GM13977 (cell line): ENCODE results near the gene REST.
"Not testable (repeated sequence)": the region's sequence is repeated elsewhere in the genome, so short reads cannot be mapped to it uniquely, and the experiment has no call there.

Experiments used
- DNase-seq: peaks from one replicate; pipeline ENCODE4 v3.0.0; 2012; ENCODE audit warnings: low spot score
- in situ Hi-C: fragments of 300-500 bp; cut with MboI; formaldehyde crosslinking; loops from one replicate; pipeline ENCODE4 v1.12.0; 2022; ENCODE audit warnings: low sequenced_read_pairs, low pct_unique_long_range_greater_than_20kb, mixed read lengths, inconsistent platforms; ENCODE audit not compliant: unreplicated experiment
- TF ChIP-seq, protein P1 (sequence below): IDR thresholded peaks from 2 replicates; pipeline ENCODE4 v1.5.1; 2012; ENCODE audit warnings: mild to moderate bottlenecking, control low read depth; ENCODE audit not compliant: insufficient read depth; ENCODE audit errors: extremely low read depth, missing control alignments

The REST gene

DNA sequence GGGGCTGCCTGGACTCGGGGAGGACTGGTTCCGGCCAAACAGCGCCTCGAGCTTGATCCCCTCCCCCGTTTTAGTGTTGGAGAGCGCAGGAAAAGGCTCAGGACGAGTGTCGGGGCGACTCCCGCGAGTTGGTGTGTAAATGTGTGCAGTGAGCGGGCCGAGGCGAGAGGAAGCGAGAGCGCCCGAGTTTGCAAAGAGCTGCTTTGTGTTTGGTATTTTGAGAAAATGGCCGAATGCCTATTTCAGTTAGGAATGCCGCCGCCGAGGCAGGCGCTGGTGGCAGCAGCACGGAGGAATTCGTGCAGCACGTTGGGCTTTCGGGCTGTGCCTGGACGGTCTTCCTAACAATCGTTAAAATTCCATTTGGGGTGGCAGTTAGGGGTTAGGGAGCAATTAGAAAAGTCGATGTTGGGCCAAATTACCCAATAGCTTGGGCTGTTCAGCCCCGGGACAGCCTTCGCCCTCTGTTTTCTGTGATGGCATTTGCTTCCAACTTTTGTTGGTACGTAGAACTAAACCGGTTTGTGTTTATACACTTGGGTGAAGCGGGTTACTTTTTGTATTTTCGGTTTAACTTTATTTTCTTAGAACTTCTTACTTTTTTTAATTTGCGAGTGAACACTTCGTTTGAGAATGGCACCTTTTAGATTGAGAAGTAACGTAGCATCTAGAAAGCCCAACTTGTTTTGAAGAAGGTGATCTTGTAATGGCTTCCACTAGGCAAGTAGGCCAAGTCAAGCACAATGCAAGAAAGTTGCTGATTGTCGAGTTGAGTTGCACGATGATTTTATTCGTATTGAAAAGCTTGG, 1.6 kb downstream of the REST start:
- peak; percentile 77 for DNase-seq
- TF ChIP-seq, protein P1, sequence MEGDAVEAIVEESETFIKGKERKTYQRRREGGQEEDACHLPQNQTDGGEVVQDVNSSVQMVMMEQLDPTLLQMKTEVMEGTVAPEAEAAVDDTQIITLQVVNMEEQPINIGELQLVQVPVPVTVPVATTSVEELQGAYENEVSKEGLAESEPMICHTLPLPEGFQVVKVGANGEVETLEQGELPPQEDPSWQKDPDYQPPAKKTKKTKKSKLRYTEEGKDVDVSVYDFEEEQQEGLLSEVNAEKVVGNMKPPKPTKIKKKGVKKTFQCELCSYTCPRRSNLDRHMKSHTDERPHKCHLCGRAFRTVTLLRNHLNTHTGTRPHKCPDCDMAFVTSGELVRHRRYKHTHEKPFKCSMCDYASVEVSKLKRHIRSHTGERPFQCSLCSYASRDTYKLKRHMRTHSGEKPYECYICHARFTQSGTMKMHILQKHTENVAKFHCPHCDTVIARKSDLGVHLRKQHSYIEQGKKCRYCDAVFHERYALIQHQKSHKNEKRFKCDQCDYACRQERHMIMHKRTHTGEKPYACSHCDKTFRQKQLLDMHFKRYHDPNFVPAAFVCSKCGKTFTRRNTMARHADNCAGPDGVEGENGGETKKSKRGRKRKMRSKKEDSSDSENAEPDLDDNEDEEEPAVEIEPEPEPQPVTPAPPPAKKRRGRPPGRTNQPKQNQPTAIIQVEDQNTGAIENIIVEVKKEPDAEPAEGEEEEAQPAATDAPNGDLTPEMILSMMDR, result no peak
- in situ Hi-C loops, result no loop called here

GRCh38 chr4:56910172-56910967, 2.7 kb downstream of the REST start:
- in situ Hi-C loops, result no loop called here
- TF ChIP-seq, protein P1, result no peak
- DNase-seq, result no peak

DNA sequence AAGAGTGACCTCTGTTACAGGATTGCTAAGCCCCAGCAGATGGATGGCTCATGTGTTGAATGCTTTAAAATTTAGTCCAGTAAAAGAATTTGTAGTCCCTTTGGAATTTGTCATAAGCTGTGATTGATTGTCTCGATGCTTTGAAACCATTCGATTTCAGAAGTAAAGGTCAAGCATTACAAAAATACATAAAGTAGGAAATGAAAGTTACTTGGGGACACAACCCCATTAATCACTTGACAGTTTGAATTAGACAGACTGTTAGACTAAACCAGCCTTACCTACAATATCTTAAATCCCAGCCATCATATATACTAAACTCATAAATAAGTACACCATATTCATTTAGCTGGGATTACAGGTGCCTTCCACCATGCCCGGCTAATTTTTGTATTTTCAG, 6.6 kb downstream of the REST start:
- TF ChIP-seq, protein P1, result no peak
- DNase-seq, result no peak
- in situ Hi-C loops, result no loop called here

DNA sequence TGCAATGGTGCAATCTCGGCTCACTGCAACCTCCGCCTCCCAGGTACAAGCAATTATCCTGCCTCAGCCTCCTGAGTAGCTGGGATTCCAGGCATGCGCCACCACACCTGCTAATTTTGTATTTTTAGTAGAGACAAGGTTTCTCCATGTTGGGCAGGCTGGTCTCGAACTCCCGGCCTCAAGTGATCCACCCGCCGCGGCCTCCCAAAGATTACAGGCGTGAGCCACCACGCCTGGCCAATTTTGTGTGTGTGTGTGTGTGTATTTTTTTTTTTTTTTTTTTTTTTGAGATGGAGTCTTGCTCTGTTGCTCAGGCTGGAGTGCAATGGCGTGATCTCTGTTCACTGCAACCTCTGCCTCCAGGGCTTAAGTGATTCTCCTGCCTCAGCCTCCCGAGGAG, 7.3 kb downstream of the REST start:
- in situ Hi-C loops, DNase-seq: not testable (repeated sequence)

DNA sequence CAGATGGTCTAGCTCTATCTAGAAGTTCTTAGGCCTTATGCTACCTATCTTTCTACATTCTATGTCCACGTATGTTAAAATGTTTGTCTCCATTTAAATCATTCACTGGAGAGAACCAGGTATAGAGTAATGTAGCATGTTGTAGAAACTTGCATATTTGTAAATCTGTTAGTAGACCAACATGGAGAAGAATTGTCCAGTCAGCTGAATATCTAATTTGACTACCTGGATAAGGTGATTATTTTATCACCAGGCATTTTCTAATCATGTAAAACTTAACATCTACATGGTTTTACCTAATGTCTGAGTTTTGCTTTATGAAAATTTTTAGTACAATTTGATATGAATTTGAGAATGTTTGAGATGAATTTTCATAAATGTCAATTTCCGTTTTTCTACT, 19.5 kb downstream of the REST start:
- DNase-seq, result no peak
- in situ Hi-C loops, result no loop called here
- TF ChIP-seq, protein P1, result no peak

- TF ChIP-seq, protein P1, result no peak
- in situ Hi-C loops, result no loop called here
- DNase-seq, result no peak
Measured at GRCh38 chr4:56930638-56931037, 22.9 kb downstream of the REST start.

- in situ Hi-C loops, result no loop called here
- no peak for DNase-seq
- TF ChIP-seq, protein P1, result no peak
Measured at GRCh38 chr4:56931924-56932323, 24.2 kb downstream of the REST start.
